ENCODE data around the gene ITPR1. TPM values are rescaled to one million over a fixed set of nuclear protein-coding genes. Genes with fewer than 3 reads are reported as not detected.

ITPR1 gene
- total RNA-seq, 2 donors from 2014 or later, result 5.9 TPM

DNA sequence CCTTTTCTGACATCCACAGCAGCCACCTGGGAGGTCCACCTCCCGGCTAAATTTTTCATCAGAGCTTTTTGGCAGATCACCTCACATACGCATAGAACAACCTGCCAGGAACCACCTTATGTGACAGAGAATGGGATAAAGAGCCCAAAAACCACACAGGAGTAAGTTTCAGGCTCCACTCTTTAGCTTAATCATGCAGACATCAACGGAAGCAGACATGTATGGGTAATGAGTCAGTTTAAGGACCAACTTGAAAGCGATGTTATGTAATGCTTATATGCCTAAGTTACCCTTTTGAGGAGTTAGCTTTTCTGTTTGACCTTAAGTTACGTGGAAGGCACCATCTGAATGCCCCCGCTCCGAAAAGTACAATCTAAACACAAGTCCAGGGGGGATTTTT lies 302.8 kb downstream of the ITPR1 start:
- H3K27ac Mint-ChIP-seq, result no peak overlapping the region
- H3K27me3 ChIP-seq (ENCODE audit: control insufficient read depth, insufficient read depth, low read length, poor library complexity, severe bottlenecking), result peaks cover 5% of the 10 kb centered on the region

GRCh38 chr3:4797201-4797705 lies 304.1 kb downstream of the ITPR1 start:
- TF ChIP-seq CTCF (conservative IDR thresholded peaks at IDR 0.05), result no peak
- Mint-ChIP-seq H3K4me1 (no peaks in the 10 kb centered on the region), H3K36me3 (ENCODE audit: low read depth) (no peaks in the 10 kb centered on the region), H3K27me3 (ENCODE audit: insufficient read depth) (peaks cover 4% of the 10 kb centered on the region), H3K27ac (no peak overlapping the region), H3K4me3 (no peak overlapping the region), H3K9me3 (no peaks in the 10 kb centered on the region)
- H3K9me3 ChIP-seq (ENCODE audit: control insufficient read depth, low read length), result no peaks in the 10 kb centered on the region
- H3K27me3 ChIP-seq (ENCODE audit: control insufficient read depth, insufficient read depth, low read length, poor library complexity, severe bottlenecking), result peaks cover 5% of the 10 kb centered on the region
- H3K4me3 ChIP-seq (ENCODE audit: low read length), result no peak overlapping the region
- H3K4me1 ChIP-seq (ENCODE audit: control insufficient read depth, insufficient read depth, low read length), result no peaks in the 10 kb centered on the region
- no peak for DNase-seq
- no peak overlapping the region for H3K27ac ChIP-seq (ENCODE audit: low read depth, low read length)
- H3K36me3 ChIP-seq (ENCODE audit: control insufficient read depth, insufficient read depth, low read length), result no peaks in the 10 kb centered on the region
- 91 to 94% methylated on average over 3 to 4 of the region's 4 CpGs for WGBS, 2 experiments (ENCODE audit: insufficient coverage in 1 of 2, insufficient read length in 1 of 2)
- no peak overlapping the region for H3K9ac ChIP-seq (ENCODE audit: extremely low read depth, low read length, poor library complexity, severe bottlenecking)

More for the DNA sequence above, 302.8 kb downstream of the ITPR1 start:
- H3K9me3 Mint-ChIP-seq, result peaks cover 10% of the 10 kb centered on the region
- Histone ChIP-seq H3K9ac (ENCODE audit: extremely low read depth, low read length, poor library complexity, severe bottlenecking) (no peak overlapping the region), H3K36me3 (ENCODE audit: control insufficient read depth, insufficient read depth, low read length) (no peaks in the 10 kb centered on the region), H3K9me3 (ENCODE audit: control insufficient read depth, low read length) (peaks cover 11% of the 10 kb centered on the region), H3K4me3 (ENCODE audit: low read length) (no peak overlapping the region), H3K27ac (ENCODE audit: low read depth, low read length) (no peak overlapping the region), H3K4me1 (ENCODE audit: control insufficient read depth, insufficient read depth, low read length) (no peaks in the 10 kb centered on the region)
- WGBS, 2 experiments (ENCODE audit: insufficient coverage in 1 of 2, insufficient read length in 1 of 2), result 92 to 98% methylated on average over 7 of the region's 7 CpGs
- no peak for DNase-seq
- H3K36me3 Mint-ChIP-seq (ENCODE audit: low read depth), result peaks cover 2% of the 10 kb centered on the region
- no peaks in the 10 kb centered on the region for H3K4me1 Mint-ChIP-seq
- TF ChIP-seq CTCF (conservative IDR thresholded peaks at IDR 0.05), result no peak
- H3K4me3 Mint-ChIP-seq, result no peak overlapping the region
- H3K27me3 Mint-ChIP-seq (ENCODE audit: insufficient read depth), result peaks cover 4% of the 10 kb centered on the region

DNA sequence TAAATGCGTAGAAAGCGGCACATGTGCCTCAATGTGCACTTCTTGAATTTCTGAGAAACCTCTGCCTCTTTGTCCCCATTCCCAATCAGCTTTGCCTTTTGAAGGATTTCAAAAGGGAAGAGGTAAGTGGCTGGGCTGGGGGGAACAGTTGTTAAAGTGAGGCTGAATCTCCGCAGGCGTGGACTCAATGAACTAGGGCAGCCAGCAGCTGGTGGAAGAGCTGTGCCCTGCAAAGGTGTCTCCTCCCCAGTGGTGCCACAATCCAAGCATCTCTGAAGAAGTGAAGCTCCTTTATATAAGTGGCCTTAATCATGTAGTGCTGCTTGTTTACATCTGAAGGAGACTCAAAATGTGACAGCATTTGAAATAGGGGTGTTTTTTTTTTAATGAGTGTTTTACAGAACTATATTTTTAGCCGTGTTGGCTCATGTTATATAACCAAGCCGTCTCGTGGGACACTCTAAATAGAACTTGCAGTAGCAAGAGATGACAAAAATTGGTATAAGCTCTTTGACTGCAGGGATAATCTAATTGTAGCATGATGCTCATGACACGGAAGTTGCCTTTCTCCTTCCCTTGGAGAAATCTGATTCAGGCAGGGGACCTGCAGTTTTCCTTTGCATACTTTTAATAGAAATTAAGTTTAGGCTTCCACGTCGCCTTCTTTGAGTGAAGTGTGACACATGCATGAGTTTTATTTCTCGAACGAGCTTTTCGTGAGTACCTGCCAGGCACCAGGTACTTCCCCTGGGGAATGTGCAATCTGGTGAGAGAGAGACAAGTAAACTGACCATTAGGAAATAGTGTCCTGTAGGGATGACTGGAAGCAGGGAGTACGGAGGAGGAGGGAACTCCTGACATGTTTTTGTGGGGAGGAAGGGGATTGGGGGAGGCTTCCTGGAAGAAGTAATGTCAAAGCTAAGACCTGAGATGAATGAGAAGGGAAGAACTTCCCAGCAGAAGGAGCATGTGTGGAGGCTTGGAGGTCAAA lies 306.4 kb downstream of the ITPR1 start:
- Mint-ChIP-seq H3K36me3 (ENCODE audit: low read depth) (no peaks in the 10 kb centered on the region), H3K9me3 (no peaks in the 10 kb centered on the region), H3K4me3 (no peak overlapping the region), H3K27me3 (ENCODE audit: insufficient read depth) (peaks cover 7% of the 10 kb centered on the region), H3K27ac (no peak overlapping the region), H3K4me1 (no peaks in the 10 kb centered on the region)
- WGBS, 2 experiments (ENCODE audit: insufficient coverage in 1 of 2, insufficient read length in 1 of 2), result 85 to 88% methylated on average over 11 to 14 of the region's 14 CpGs
- Histone ChIP-seq H3K4me1 (ENCODE audit: control insufficient read depth, insufficient read depth, low read length) (no peaks in the 10 kb centered on the region), H3K27me3 (ENCODE audit: control insufficient read depth, insufficient read depth, low read length, poor library complexity, severe bottlenecking) (peaks cover 5% of the 10 kb centered on the region), H3K9me3 (ENCODE audit: control insufficient read depth, low read length) (no peaks in the 10 kb centered on the region), H3K9ac (ENCODE audit: extremely low read depth, low read length, poor library complexity, severe bottlenecking) (no peak overlapping the region), H3K4me3 (ENCODE audit: low read length) (no peak overlapping the region), H3K27ac (ENCODE audit: low read depth, low read length) (no peak overlapping the region), H3K36me3 (ENCODE audit: control insufficient read depth, insufficient read depth, low read length) (no peaks in the 10 kb centered on the region)
- no peak for DNase-seq
- TF ChIP-seq CTCF (conservative IDR thresholded peaks at IDR 0.05), result no peak
